Gastroesophageal sphincter (tissue), 4 donors: ENCODE measurements around the gene ASB10. TPM values are rescaled to one million over a fixed set of nuclear protein-coding genes. Genes with fewer than 3 reads are reported as not detected.

Experiments used
- ATAC-seq: fragments of 150-250 bp; one replicate; pipeline ENCODE4 v1.9.1; 2016; ENCODE audit warnings: mild to moderate bottlenecking, moderate library complexity
- H3K27ac ChIP-seq, 4 donors: fragments of 200-600 bp; sonication (generic) in 3 of 4; 1 replicate in 3 of 4; 2 replicates in 1 of 4; pipeline ENCODE4 v1.5.1; 2016 to 2019
- H3K27me3 ChIP-seq: fragments of 200-600 bp; sonication (generic); one replicate; pipeline ENCODE4 v1.5.1; 2019
- H3K36me3 ChIP-seq, 2 donors: fragments of 200-600 bp; sonication (generic); one replicate each; pipeline ENCODE4 v1.5.1; 2019; ENCODE audit warnings: control low read depth in 1 of 2
- H3K4me1 ChIP-seq, 3 donors: fragments of 200-600 bp; sonication (generic); 1 replicate in 2 of 3; 2 replicates in 1 of 3; pipeline ENCODE4 v1.5.1; 2016 to 2019; ENCODE audit warnings: control low read depth in 2 of 3
- H3K4me3 ChIP-seq, 2 donors: fragments of 200-600 bp; sonication (generic); one replicate each; pipeline ENCODE4 v1.5.1; 2019; ENCODE audit warnings: mild to moderate bottlenecking in 1 of 2, moderate library complexity in 1 of 2
- H3K9me3 ChIP-seq, 3 donors: fragments of 200-600 bp; sonication (generic); one replicate each; pipeline ENCODE4 v1.5.1; 2017 to 2019; ENCODE audit warnings: control low read depth in 2 of 3
- EP300 ChIP-seq: sonication (generic); formaldehyde crosslinking; IDR thresholded peaks from one replicate; pipeline ENCODE4 v1.6.1; 2017; ENCODE audit warnings: antibody characterized with exemption, mild to moderate bottlenecking
- POLR2A ChIP-seq, 2 donors: fragments of 450-650 bp; IDR thresholded peaks; one replicate each; pipeline ENCODE4 v1.6.1; 2017; ENCODE audit warnings: antibody characterized with exemption in 2 of 2, mild to moderate bottlenecking in 2 of 2, moderate library complexity in 1 of 2
- POLR2AphosphoS5 ChIP-seq: sonication (generic); formaldehyde crosslinking; IDR thresholded peaks from one replicate; pipeline ENCODE4 v1.6.1; 2017; ENCODE audit warnings: antibody characterized with exemption
- WGBS, 2 donors: methylation state at CpG; one replicate each; pipeline ENCODE4 v1.1.5; 2018; ENCODE audit warnings: low coverage in 1 of 2; 5-methylcytosine and 5-hydroxymethylcytosine counted together
- total RNA-seq, 4 donors: library from RNA; depleted of rRNA; stranded (reverse); fragments of >200 nt; gene quantifications; one replicate each; pipeline ENCODE4 v1.1.0, GENCODE V29; 2016
- TF ChIP-seq, protein P1 (sequence below), 4 experiments: fragments of 200-600 bp in 2 of 4; fragments of 450-650 bp in 2 of 4; sonication (generic) in 1 of 4; IDR thresholded peaks; one replicate each; pipeline ENCODE4 v1.5.1; 2017 to 2019; ENCODE audit warnings: antibody characterized with exemption in 4 of 4, mild to moderate bottlenecking in 2 of 4, moderate library complexity in 2 of 4

ASB10 gene
- total RNA-seq, 4 donors from 2014 or later: not detected

GRCh38 chr7:151206914-151207313 lies 19.9 kb upstream of the ASB10 start:
- no peaks in the 10 kb centered on the region for H3K4me1 ChIP-seq
- WGBS, 2 donors: 43 to 44% methylated on average over 3 to 8 of the region's 9 CpGs
- TF ChIP-seq POLR2AphosphoS5 (no peak), POLR2A (IDR thresholded peaks at IDR 0.05) (no peak), EP300 (no peak)
- TF ChIP-seq, protein P1, sequence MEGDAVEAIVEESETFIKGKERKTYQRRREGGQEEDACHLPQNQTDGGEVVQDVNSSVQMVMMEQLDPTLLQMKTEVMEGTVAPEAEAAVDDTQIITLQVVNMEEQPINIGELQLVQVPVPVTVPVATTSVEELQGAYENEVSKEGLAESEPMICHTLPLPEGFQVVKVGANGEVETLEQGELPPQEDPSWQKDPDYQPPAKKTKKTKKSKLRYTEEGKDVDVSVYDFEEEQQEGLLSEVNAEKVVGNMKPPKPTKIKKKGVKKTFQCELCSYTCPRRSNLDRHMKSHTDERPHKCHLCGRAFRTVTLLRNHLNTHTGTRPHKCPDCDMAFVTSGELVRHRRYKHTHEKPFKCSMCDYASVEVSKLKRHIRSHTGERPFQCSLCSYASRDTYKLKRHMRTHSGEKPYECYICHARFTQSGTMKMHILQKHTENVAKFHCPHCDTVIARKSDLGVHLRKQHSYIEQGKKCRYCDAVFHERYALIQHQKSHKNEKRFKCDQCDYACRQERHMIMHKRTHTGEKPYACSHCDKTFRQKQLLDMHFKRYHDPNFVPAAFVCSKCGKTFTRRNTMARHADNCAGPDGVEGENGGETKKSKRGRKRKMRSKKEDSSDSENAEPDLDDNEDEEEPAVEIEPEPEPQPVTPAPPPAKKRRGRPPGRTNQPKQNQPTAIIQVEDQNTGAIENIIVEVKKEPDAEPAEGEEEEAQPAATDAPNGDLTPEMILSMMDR (IDR thresholded peaks at IDR 0.05): no peak
- no peak overlapping the region for H3K4me3 ChIP-seq
- no peak for ATAC-seq
- H3K27me3 ChIP-seq: peaks cover 39% of the 10 kb centered on the region
- H3K36me3 ChIP-seq: peaks cover 0 to 6% of the 10 kb centered on the region in 2 donors
- no peaks in the 10 kb centered on the region for H3K9me3 ChIP-seq
- H3K27ac ChIP-seq: no peak overlapping the region

GRCh38 chr7:151205730-151206129 lies 18.7 kb upstream of the ASB10 start:
- no peak for TF ChIP-seq POLR2A (IDR thresholded peaks at IDR 0.05)
- TF ChIP-seq POLR2AphosphoS5: no peak
- TF ChIP-seq EP300: no peak
- TF ChIP-seq, protein P1 (IDR thresholded peaks at IDR 0.05): no peak
- ATAC-seq: no peak
- 76% methylated on average over 3 to 5 of the region's 6 CpGs for WGBS, 2 donors

GRCh38 chr7:151204383-151205032 lies 17.5 kb upstream of the ASB10 start:
- 80% methylated on average over 2 of the region's 48 CpGs; no CpG with 5 or more reads in 1 of the 2 donors for WGBS, 2 donors

More at GRCh38 chr7:151205730-151206129, 18.7 kb upstream of the ASB10 start:
- Histone ChIP-seq H3K4me3 (no peak overlapping the region), H3K27ac (no peak overlapping the region), H3K4me1 (no peaks in the 10 kb centered on the region), H3K9me3 (no peaks in the 10 kb centered on the region), H3K36me3 (no peaks in the 10 kb centered on the region), H3K27me3 (peaks cover 39% of the 10 kb centered on the region)

GRCh38 chr7:151202836-151203235 lies 15.8 kb upstream of the ASB10 start:
- no peak for TF ChIP-seq POLR2AphosphoS5
- TF ChIP-seq, protein P1 (IDR thresholded peaks at IDR 0.05): no peak
- no peak for TF ChIP-seq POLR2A (IDR thresholded peaks at IDR 0.05)
- no peak for TF ChIP-seq EP300
- no peaks in the 10 kb centered on the region for H3K36me3 ChIP-seq
- H3K4me1 ChIP-seq: peaks cover 0 to 13% (median 0%) of the 10 kb centered on the region in 3 donors

More at GRCh38 chr7:151204383-151205032, 17.5 kb upstream of the ASB10 start:
- no peak overlapping the region for H3K27ac ChIP-seq
- ATAC-seq: no peak
- H3K4me1 ChIP-seq: peaks cover 0 to 5% (median 0%) of the 10 kb centered on the region in 3 donors
- peaks cover 39% of the 10 kb centered on the region for H3K27me3 ChIP-seq
- no peaks in the 10 kb centered on the region for H3K9me3 ChIP-seq
- TF ChIP-seq, protein P1 (IDR thresholded peaks at IDR 0.05): no peak
- TF ChIP-seq POLR2AphosphoS5 (no peak), POLR2A (IDR thresholded peaks at IDR 0.05) (no peak), EP300 (no peak)
- no peaks in the 10 kb centered on the region for H3K36me3 ChIP-seq
- no peak overlapping the region for H3K4me3 ChIP-seq

DNA sequence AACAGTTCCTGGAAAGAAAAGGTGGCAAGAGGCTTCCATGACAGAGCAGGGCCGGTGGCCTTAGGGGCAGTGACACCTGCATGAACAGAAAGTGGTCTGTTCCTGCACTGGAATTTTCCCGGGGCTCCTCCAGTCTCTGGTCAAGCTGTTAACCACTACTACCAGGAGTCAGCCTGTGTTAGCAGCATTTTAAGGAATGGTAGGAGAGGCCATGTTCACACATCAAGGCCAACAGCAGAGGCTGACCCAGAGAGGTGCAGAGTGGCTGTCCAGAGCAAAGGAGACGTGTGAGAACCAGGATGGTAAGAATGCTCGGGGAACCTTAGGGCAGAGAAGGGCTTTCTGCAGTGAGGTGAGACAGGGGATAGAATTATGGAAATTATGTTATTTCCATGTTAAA lies 14.7 kb upstream of the ASB10 start:
- Histone ChIP-seq H3K4me3 (no peak overlapping the region), H3K36me3 (no peaks in the 10 kb centered on the region), H3K4me1 (peaks cover 0 to 13% (median 0%) of the 10 kb centered on the region in 3 donors), H3K27ac (no peak overlapping the region), H3K9me3 (no peaks in the 10 kb centered on the region), H3K27me3 (peaks cover 39% of the 10 kb centered on the region)
- TF ChIP-seq EP300 (no peak), POLR2A (IDR thresholded peaks at IDR 0.05) (no peak), POLR2AphosphoS5 (no peak)
- TF ChIP-seq, protein P1 (IDR thresholded peaks at IDR 0.05): no peak
- no peak for ATAC-seq
- 83 to 94% methylated on average over 4 of the region's 4 CpGs for WGBS, 2 donors

More at GRCh38 chr7:151202836-151203235, 15.8 kb upstream of the ASB10 start:
- no CpG with 5 or more reads among the region's 9 CpGs for WGBS, 2 donors
- no peak for ATAC-seq
- Histone ChIP-seq H3K27me3 (peaks cover 39% of the 10 kb centered on the region), H3K27ac (no peak overlapping the region), H3K9me3 (no peaks in the 10 kb centered on the region), H3K4me3 (no peak overlapping the region)
